ENCODE measurements around the gene ALPP.

DNA sequence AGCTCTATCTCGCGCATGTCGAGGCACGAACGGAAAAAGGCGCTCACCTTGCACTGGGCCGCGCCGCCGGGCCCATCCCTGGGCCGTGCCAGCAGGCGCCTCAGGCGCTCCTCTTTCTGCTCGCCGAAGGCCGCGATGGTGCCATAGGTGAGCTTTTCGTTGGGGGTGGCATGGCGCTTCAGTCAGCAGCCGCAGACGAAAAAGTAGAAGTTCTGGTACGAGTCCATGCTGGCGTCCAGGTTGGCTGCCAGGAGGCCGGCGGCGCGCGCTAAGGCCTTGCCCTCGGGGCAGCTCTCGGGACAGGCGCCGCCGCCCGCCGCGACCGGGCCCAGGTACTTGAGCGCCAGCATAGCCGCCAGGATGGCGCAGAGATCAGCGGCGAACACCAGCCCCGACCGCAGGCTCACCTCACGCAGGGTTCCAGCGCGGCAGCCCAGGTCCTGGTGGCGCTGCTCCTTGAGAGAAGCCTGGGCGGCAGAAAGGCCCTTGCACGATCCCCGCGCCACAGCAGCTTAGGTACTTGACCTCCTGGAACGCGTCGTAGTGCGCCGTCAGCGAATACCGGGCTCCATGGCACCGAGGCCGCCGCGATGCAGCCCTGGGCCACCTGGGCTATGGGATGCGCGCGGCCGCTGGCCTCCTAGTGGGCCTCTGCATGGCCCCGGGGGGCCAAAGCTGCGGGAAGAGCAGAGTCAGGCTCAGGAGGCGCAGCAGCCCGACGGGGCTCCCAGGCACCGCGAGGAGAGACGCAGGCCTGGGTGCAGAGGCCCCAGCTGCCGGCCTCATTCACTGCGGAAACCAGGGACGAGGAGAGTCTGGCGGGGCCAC, 40.9 kb downstream of the ALPP start:
- TF ChIP-seq, protein P1, sequence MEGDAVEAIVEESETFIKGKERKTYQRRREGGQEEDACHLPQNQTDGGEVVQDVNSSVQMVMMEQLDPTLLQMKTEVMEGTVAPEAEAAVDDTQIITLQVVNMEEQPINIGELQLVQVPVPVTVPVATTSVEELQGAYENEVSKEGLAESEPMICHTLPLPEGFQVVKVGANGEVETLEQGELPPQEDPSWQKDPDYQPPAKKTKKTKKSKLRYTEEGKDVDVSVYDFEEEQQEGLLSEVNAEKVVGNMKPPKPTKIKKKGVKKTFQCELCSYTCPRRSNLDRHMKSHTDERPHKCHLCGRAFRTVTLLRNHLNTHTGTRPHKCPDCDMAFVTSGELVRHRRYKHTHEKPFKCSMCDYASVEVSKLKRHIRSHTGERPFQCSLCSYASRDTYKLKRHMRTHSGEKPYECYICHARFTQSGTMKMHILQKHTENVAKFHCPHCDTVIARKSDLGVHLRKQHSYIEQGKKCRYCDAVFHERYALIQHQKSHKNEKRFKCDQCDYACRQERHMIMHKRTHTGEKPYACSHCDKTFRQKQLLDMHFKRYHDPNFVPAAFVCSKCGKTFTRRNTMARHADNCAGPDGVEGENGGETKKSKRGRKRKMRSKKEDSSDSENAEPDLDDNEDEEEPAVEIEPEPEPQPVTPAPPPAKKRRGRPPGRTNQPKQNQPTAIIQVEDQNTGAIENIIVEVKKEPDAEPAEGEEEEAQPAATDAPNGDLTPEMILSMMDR (IDR thresholded peaks at IDR 0.05) = no peak
- no peak for TF ChIP-seq POLR2A (IDR thresholded peaks at IDR 0.05)

Data from breast epithelium (tissue), 3 donors.